Parathyroid adenoma (tissue), 2 donors: Measurements from ENCODE around the gene GALNT10.

ENCODE experiments used
- H2AFZ ChIP-seq: fragments of 300-600 bp; sonication (generic); one replicate; pipeline ENCODE4 v1.7.0; 2017; ENCODE audit warnings: antibody characterized with exemption, mild to moderate bottlenecking
- H3K27ac ChIP-seq: fragments of 300-600 bp; sonication (generic); one replicate; pipeline ENCODE4 v1.7.0; 2017
- H3K27me3 ChIP-seq: fragments of 300-600 bp; sonication (generic); one replicate; pipeline ENCODE4 v1.7.0; 2017; ENCODE audit warnings: low read length; ENCODE audit not compliant: control insufficient read depth, insufficient read depth
- H3K36me3 ChIP-seq: fragments of 300-600 bp; sonication (generic); one replicate; pipeline ENCODE4 v1.7.0; 2017; ENCODE audit warnings: low read length; ENCODE audit not compliant: control insufficient read depth, insufficient read depth
- H3K4me1 ChIP-seq: fragments of 300-600 bp; sonication (generic); one replicate; pipeline ENCODE4 v1.7.0; 2017; ENCODE audit warnings: control low read depth
- H3K4me2 ChIP-seq: fragments of 300-600 bp; sonication (generic); one replicate; pipeline ENCODE4 v1.7.0; 2017; ENCODE audit warnings: low read length
- H3K4me3 ChIP-seq: fragments of 300-600 bp; sonication (generic); one replicate; pipeline ENCODE4 v1.7.0; 2017; ENCODE audit warnings: low read depth, low read length
- H3K79me2 ChIP-seq: fragments of 300-600 bp; sonication (generic); one replicate; pipeline ENCODE4 v1.7.0; 2017; ENCODE audit warnings: control low read depth
- H3K9ac ChIP-seq: fragments of 300-600 bp; sonication (generic); one replicate; pipeline ENCODE4 v1.7.0; 2017; ENCODE audit warnings: mild to moderate bottlenecking
- H3K9me3 ChIP-seq: fragments of 300-600 bp; sonication (generic); one replicate; pipeline ENCODE4 v1.7.0; 2017; ENCODE audit warnings: low read length; ENCODE audit not compliant: control insufficient read depth
- CTCF ChIP-seq: fragments of 300-600 bp; sonication (generic); IDR thresholded peaks from one replicate; pipeline ENCODE4 v1.7.0; 2017; ENCODE audit warnings: antibody characterized with exemption, mild to moderate bottlenecking
- donor health status: primary hyperparathyroidism.

The GALNT10 gene

GRCh38 chr5:154403234-154403633 lies 212.7 kb downstream of the GALNT10 start:
- H3K9me3 ChIP-seq = no peaks in the 10 kb centered on the region
- H3K27me3 ChIP-seq = no peaks in the 10 kb centered on the region
- no peaks in the 10 kb centered on the region for H3K4me1 ChIP-seq
- no peak overlapping the region for H3K27ac ChIP-seq
- H3K36me3 ChIP-seq = no peaks in the 10 kb centered on the region
- H3K9ac ChIP-seq = no peak overlapping the region
- H3K4me2 ChIP-seq = no peak overlapping the region
- no peak overlapping the region for H3K4me3 ChIP-seq
- no peak for TF ChIP-seq CTCF
- H2AFZ ChIP-seq = no peak overlapping the region
- no peaks in the 10 kb centered on the region for H3K79me2 ChIP-seq

GRCh38 chr5:154403776-154404387 lies 213.3 kb downstream of the GALNT10 start:
- TF ChIP-seq CTCF = no peak
- no peaks in the 10 kb centered on the region for H3K9me3 ChIP-seq
- H3K79me2 ChIP-seq = no peaks in the 10 kb centered on the region
- H3K4me3 ChIP-seq = no peak overlapping the region
- H3K4me2 ChIP-seq = no peak overlapping the region
- no peaks in the 10 kb centered on the region for H3K4me1 ChIP-seq
- no peaks in the 10 kb centered on the region for H3K36me3 ChIP-seq
- H2AFZ ChIP-seq = no peak overlapping the region
- no peaks in the 10 kb centered on the region for H3K27me3 ChIP-seq
- no peak overlapping the region for H3K9ac ChIP-seq
- H3K27ac ChIP-seq = no peak overlapping the region

- no peaks in the 10 kb centered on the region for H3K36me3 ChIP-seq
- H2AFZ ChIP-seq = peak overlapping the region; percentile 97
- no peaks in the 10 kb centered on the region for H3K79me2 ChIP-seq
- H3K4me1 ChIP-seq = no peaks in the 10 kb centered on the region
- H3K4me3 ChIP-seq = peak overlapping the region; percentile 45
- no peaks in the 10 kb centered on the region for H3K27me3 ChIP-seq
- H3K27ac ChIP-seq = no peak overlapping the region
- no peaks in the 10 kb centered on the region for H3K9me3 ChIP-seq
- no peak overlapping the region for H3K9ac ChIP-seq
- TF ChIP-seq CTCF = peak; percentile 77
- peak overlapping the region; percentile 85 for H3K4me2 ChIP-seq
Measured at GRCh38 chr5:154405078-154405792, 214.7 kb downstream of the GALNT10 start.

- H3K36me3 ChIP-seq = no peaks in the 10 kb centered on the region
- TF ChIP-seq CTCF = no peak
- no peak overlapping the region for H3K4me2 ChIP-seq
Measured at GRCh38 chr5:154406231-154406630, 215.7 kb downstream of the GALNT10 start.

GRCh38 chr5:154406826-154407225 lies 216.3 kb downstream of the GALNT10 start:
- no peak for TF ChIP-seq CTCF
- no peak overlapping the region for H3K27ac ChIP-seq
- no peak overlapping the region for H3K4me3 ChIP-seq
- no peaks in the 10 kb centered on the region for H3K79me2 ChIP-seq
- H3K4me2 ChIP-seq = no peak overlapping the region
- H3K9me3 ChIP-seq = no peaks in the 10 kb centered on the region
- no peaks in the 10 kb centered on the region for H3K27me3 ChIP-seq
- no peak overlapping the region for H3K9ac ChIP-seq
- H3K36me3 ChIP-seq = no peaks in the 10 kb centered on the region
- H2AFZ ChIP-seq = no peak overlapping the region
- H3K4me1 ChIP-seq = no peaks in the 10 kb centered on the region

More at GRCh38 chr5:154406231-154406630, 215.7 kb downstream of the GALNT10 start:
- Histone ChIP-seq H3K4me3 (no peak overlapping the region), H2AFZ (no peak overlapping the region), H3K9ac (no peak overlapping the region), H3K4me1 (no peaks in the 10 kb centered on the region), H3K27ac (no peak overlapping the region), H3K79me2 (no peaks in the 10 kb centered on the region), H3K27me3 (no peaks in the 10 kb centered on the region), H3K9me3 (no peaks in the 10 kb centered on the region)
